Small intestine (tissue), 7 donors: ENCODE measurements around the gene KRT73. TPM values are rescaled to one million over a fixed set of nuclear protein-coding genes. Genes with fewer than 3 reads are reported as not detected.

Source experiments
- DNase-seq, 2 donors: peaks; one replicate each; pipeline versions ENCODE4 v3.0.0 to v3.0.0-alpha.2; 2013
- FAIRE-seq: peaks from 2 replicates; lab custom pipeline; 2012; peaks lifted over from hg19 to GRCh38; lab: Jason Lieb, UNC
- H3K27ac ChIP-seq, 3 donors: one replicate each; pipeline ENCODE4 v1.5.1; 2013; ENCODE audit warnings: low read length in 2 of 3, mild to moderate bottlenecking in 2 of 3, control low read depth in 1 of 3, inconsistent platforms in 1 of 3, low read depth in 1 of 3, moderate library complexity in 1 of 3
- H3K27me3 ChIP-seq, 3 donors: one replicate each; pipeline ENCODE4 v1.6.1; 2013; ENCODE audit warnings: low read length in 3 of 3, inconsistent platforms in 1 of 3; ENCODE audit not compliant: control insufficient read depth in 3 of 3, insufficient read depth in 3 of 3
- H3K36me3 ChIP-seq, 3 donors: one replicate each; pipeline ENCODE4 v1.6.1; 2013; ENCODE audit warnings: low read length in 3 of 3, inconsistent platforms in 1 of 3, low read depth in 1 of 3, mild to moderate bottlenecking in 1 of 3, moderate library complexity in 1 of 3; ENCODE audit not compliant: control insufficient read depth in 3 of 3, insufficient read depth in 2 of 3
- H3K4me1 ChIP-seq, 3 donors: one replicate each; pipeline ENCODE4 v1.6.1; 2013; ENCODE audit warnings: low read length in 2 of 3, inconsistent platforms in 1 of 3, low read depth in 1 of 3, mild to moderate bottlenecking in 1 of 3, moderate library complexity in 1 of 3; ENCODE audit not compliant: control insufficient read depth in 3 of 3, insufficient read depth in 2 of 3
- H3K4me3 ChIP-seq, 3 donors: one replicate each; pipeline ENCODE4 v1.5.1; 2013; ENCODE audit warnings: low read length in 3 of 3, control low read depth in 1 of 3, inconsistent platforms in 1 of 3, low read depth in 1 of 3, mild to moderate bottlenecking in 1 of 3, moderate library complexity in 1 of 3
- H3K9me3 ChIP-seq, 2 donors: one replicate each; pipeline ENCODE4 v1.6.1; 2013; ENCODE audit warnings: low read depth in 1 of 2, low read length in 1 of 2; ENCODE audit not compliant: control insufficient read depth in 2 of 2, insufficient read depth in 1 of 2
- WGBS, 3 donors: extraction: QIAGEN DNeasy Blood & Tissue Kit; methylation state at CpG; one replicate each; pipeline ENCODE4 v1.1.7; 2013; 5-methylcytosine and 5-hydroxymethylcytosine counted together
- polyA plus RNA-seq, 4 donors: library from polyadenylated mRNA; stranded (reverse) in 3 of 4; unstranded in 1 of 4; fragments of 200-250 nt in 3 of 4; fragments of 120-200 nt in 1 of 4; gene quantifications; one replicate each; pipeline versions ENCODE4 v1.2.1 to v1.2.3, GENCODE V29; 2013
- donor health status: healthy with polysubstance abuse.
- donor health status: control.
- donor health status: control.
- donor health status: Bipolar disorder and iron deficiency.
- donor health status: healthy.

Gene KRT73
- polyA plus RNA-seq, 4 donors = 0.84 to 2.2 (median 1.4) TPM; not detected in 1

GRCh38 chr12:52651726-52652261 lies 33.4 kb upstream of the KRT73 start, which contains the start of gene KRT2:
Gene KRT2, minus strand, starts transcription at chr12:52652211. Its CDS starts 69 bp downstream, at chr12:52652142.
- no peak within 1 kb of the TSS for H3K27ac ChIP-seq
- no peaks in the 10 kb centered on the region for H3K36me3 ChIP-seq
- no peaks in the 10 kb centered on the region for H3K27me3 ChIP-seq
- no peak for FAIRE-seq
- H3K4me1 ChIP-seq = peaks cover 0 to 22% (median 15%) of the 10 kb centered on the region in 3 donors
- DNase-seq = no peak
- peaks cover 0 to 7% of the 10 kb centered on the region in 2 donors for H3K9me3 ChIP-seq
- 95 to 97% (median 96%) methylated on average over 16 of the region's 16 CpGs for WGBS, 3 donors
- no peak within 1 kb of the TSS for H3K4me3 ChIP-seq

- DNase-seq (peak in 1 of 2 donors; percentile 51), FAIRE-seq (no peak)
- H3K27ac ChIP-seq = peak overlapping the region in 1 of 3 donors; percentile 21
These were observed 32.2 kb upstream of the KRT73 start for GRCh38 chr12:52650520-52651081.

GRCh38 chr12:52649066-52649465 lies 30.7 kb upstream of the KRT73 start:
- H3K27me3 ChIP-seq = no peaks in the 10 kb centered on the region
- 64 to 72% (median 69%) methylated on average over 6 of the region's 6 CpGs for WGBS, 3 donors
- H3K4me1 ChIP-seq = peaks cover 0 to 25% (median 4%) of the 10 kb centered on the region in 3 donors
- H3K9me3 ChIP-seq = peaks cover 0 to 13% of the 10 kb centered on the region in 2 donors
- FAIRE-seq (no peak), DNase-seq (no peak)
- no peaks in the 10 kb centered on the region for H3K36me3 ChIP-seq
- H3K27ac ChIP-seq = no peak overlapping the region
- no peak overlapping the region for H3K4me3 ChIP-seq

More at GRCh38 chr12:52650520-52651081, 32.2 kb upstream of the KRT73 start:
- Histone ChIP-seq H3K9me3 (peaks cover 0 to 7% of the 10 kb centered on the region in 2 donors), H3K27me3 (no peaks in the 10 kb centered on the region), H3K4me3 (no peak overlapping the region), H3K36me3 (no peaks in the 10 kb centered on the region), H3K4me1 (peaks cover 0 to 16% (median 7%) of the 10 kb centered on the region in 3 donors)
- 17 to 46% (median 37%) methylated on average over 12 of the region's 12 CpGs for WGBS, 3 donors

GRCh38 chr12:52648012-52648550 lies 29.7 kb upstream of the KRT73 start:
- WGBS, 3 donors = 94 to 97% (median 96%) methylated on average over 8 of the region's 8 CpGs
- no peaks in the 10 kb centered on the region for H3K27me3 ChIP-seq
- DNase-seq = no peak
- H3K4me3 ChIP-seq = no peak overlapping the region
- H3K9me3 ChIP-seq = peaks cover 0 to 13% of the 10 kb centered on the region in 2 donors
- H3K27ac ChIP-seq = no peak overlapping the region
- H3K4me1 ChIP-seq = peaks cover 0 to 25% (median 4%) of the 10 kb centered on the region in 3 donors
- H3K36me3 ChIP-seq = no peaks in the 10 kb centered on the region
- no peak for FAIRE-seq

- peaks cover 0 to 25% (median 4%) of the 10 kb centered on the region in 3 donors for H3K4me1 ChIP-seq
- 86 to 96% (median 94%) methylated on average over 9 of the region's 9 CpGs for WGBS, 3 donors
- H3K4me3 ChIP-seq = no peak overlapping the region
- no peaks in the 10 kb centered on the region for H3K27me3 ChIP-seq
- no peak overlapping the region for H3K27ac ChIP-seq
- peaks cover 0 to 13% of the 10 kb centered on the region in 2 donors for H3K9me3 ChIP-seq
- H3K36me3 ChIP-seq = no peaks in the 10 kb centered on the region
- no peak for FAIRE-seq
- no peak for DNase-seq
These were observed 29.2 kb upstream of the KRT73 start for GRCh38 chr12:52647601-52648000.

- 66 to 82% (median 79%) methylated on average over 12 of the region's 12 CpGs for WGBS, 3 donors
- no peak for FAIRE-seq
These were observed 28.3 kb upstream of the KRT73 start for GRCh38 chr12:52646613-52647012.

GRCh38 chr12:52645982-52646381 lies 27.6 kb upstream of the KRT73 start:
- H3K27me3 ChIP-seq = no peaks in the 10 kb centered on the region
- WGBS, 3 donors = 20 to 54% (median 39%) methylated on average over 4 of the region's 4 CpGs
- no peaks in the 10 kb centered on the region for H3K36me3 ChIP-seq
- no peak overlapping the region for H3K4me3 ChIP-seq
- H3K9me3 ChIP-seq = peaks cover 0 to 6% of the 10 kb centered on the region in 2 donors
- FAIRE-seq (no peak), DNase-seq (peak; percentile 90 to 93)
- peak overlapping the region; percentile 71 to 94 (median 86) for H3K27ac ChIP-seq
- peaks cover 0 to 25% (median 4%) of the 10 kb centered on the region in 3 donors for H3K4me1 ChIP-seq

More at GRCh38 chr12:52646613-52647012, 28.3 kb upstream of the KRT73 start:
- Histone ChIP-seq H3K36me3 (no peaks in the 10 kb centered on the region), H3K27ac (peak overlapping the region; percentile 71 to 94 (median 86)), H3K9me3 (peaks cover 0 to 7% of the 10 kb centered on the region in 2 donors), H3K4me1 (peaks cover 0 to 25% (median 4%) of the 10 kb centered on the region in 3 donors), H3K27me3 (no peaks in the 10 kb centered on the region), H3K4me3 (no peak overlapping the region)
- DNase-seq = no peak

- Histone ChIP-seq H3K27ac (peak overlapping the region; percentile 71 to 94 (median 86)), H3K4me1 (peaks cover 0 to 25% (median 4%) of the 10 kb centered on the region in 3 donors), H3K4me3 (no peak overlapping the region), H3K27me3 (no peaks in the 10 kb centered on the region), H3K36me3 (no peaks in the 10 kb centered on the region), H3K9me3 (peaks cover 0 to 6% of the 10 kb centered on the region in 2 donors)
- DNase-seq = peak; percentile 62 to 81
- FAIRE-seq = no peak
- WGBS, 3 donors = 67 to 76% (median 69%) methylated on average over 7 of the region's 7 CpGs
These were observed 26.9 kb upstream of the KRT73 start for GRCh38 chr12:52645120-52645761.
